ENCODE measurements around the gene MEN1.

MEN1 gene

GRCh38 chr11:64853709-64854108 lies 43.4 kb upstream of the MEN1 start:
- H3K9me3 ChIP-seq (ENCODE audit: control insufficient read depth in 5 of 5, low read length in 5 of 5) = no peaks in the 10 kb centered on the region
- H3K36me3 ChIP-seq (ENCODE audit: control insufficient read depth in 5 of 5, insufficient read depth in 5 of 5, low read length in 5 of 5) = peaks cover 0 to 61% (median 41%) of the 10 kb centered on the region in 5 donors
- H3K4me3 ChIP-seq (ENCODE audit: low read depth in 1 of 5, low read length in 5 of 5) = no peak overlapping the region
- peaks cover 0 to 2% (median 0%) of the 10 kb centered on the region in 5 donors for H3K27me3 ChIP-seq (ENCODE audit: control insufficient read depth in 5 of 5, insufficient read depth in 4 of 5, low read length in 5 of 5)
- H3K4me1 ChIP-seq (ENCODE audit: control insufficient read depth in 5 of 5, insufficient read depth in 5 of 5, low read length in 5 of 5) = peaks cover 25 to 90% (median 83%) of the 10 kb centered on the region in 5 donors
- H3K27ac ChIP-seq (ENCODE audit: low read depth, low read length) = peak overlapping the region; percentile 83
- H3K9ac ChIP-seq (ENCODE audit: low read length in 5 of 5) = peak overlapping the region in 2 of 5 donors; percentile 35 to 38

- H3K36me3 ChIP-seq (ENCODE audit: control insufficient read depth in 5 of 5, insufficient read depth in 5 of 5, low read length in 5 of 5) = peaks cover 0 to 56% (median 36%) of the 10 kb centered on the region in 5 donors
- peaks cover 25 to 94% (median 85%) of the 10 kb centered on the region in 5 donors for H3K4me1 ChIP-seq (ENCODE audit: control insufficient read depth in 5 of 5, insufficient read depth in 5 of 5, low read length in 5 of 5)
- peak overlapping the region; percentile 83 for H3K27ac ChIP-seq (ENCODE audit: low read depth, low read length)
- no peaks in the 10 kb centered on the region for H3K9me3 ChIP-seq (ENCODE audit: control insufficient read depth in 5 of 5, low read length in 5 of 5)
- no peak overlapping the region for H3K4me3 ChIP-seq (ENCODE audit: low read depth in 1 of 5, low read length in 5 of 5)
- H3K9ac ChIP-seq (ENCODE audit: low read length in 5 of 5) = peak overlapping the region in 2 of 5 donors; percentile 35 to 38
- H3K27me3 ChIP-seq (ENCODE audit: control insufficient read depth in 5 of 5, insufficient read depth in 4 of 5, low read length in 5 of 5) = peaks cover 0 to 2% (median 0%) of the 10 kb centered on the region in 5 donors
Measured at GRCh38 chr11:64852804-64853509, 42.6 kb upstream of the MEN1 start.

- peaks cover 0 to 50% (median 32%) of the 10 kb centered on the region in 5 donors for H3K36me3 ChIP-seq (ENCODE audit: control insufficient read depth in 5 of 5, insufficient read depth in 5 of 5, low read length in 5 of 5)
- H3K9me3 ChIP-seq (ENCODE audit: control insufficient read depth in 5 of 5, low read length in 5 of 5) = no peaks in the 10 kb centered on the region
- no peak overlapping the region for H3K9ac ChIP-seq (ENCODE audit: low read length in 5 of 5)
- H3K27me3 ChIP-seq (ENCODE audit: control insufficient read depth in 5 of 5, insufficient read depth in 4 of 5, low read length in 5 of 5) = peaks cover 0 to 2% (median 0%) of the 10 kb centered on the region in 5 donors
- peak overlapping the region; percentile 83 for H3K27ac ChIP-seq (ENCODE audit: low read depth, low read length)
- H3K4me1 ChIP-seq (ENCODE audit: control insufficient read depth in 5 of 5, insufficient read depth in 5 of 5, low read length in 5 of 5) = peaks cover 27 to 93% (median 84%) of the 10 kb centered on the region in 5 donors
- H3K4me3 ChIP-seq (ENCODE audit: low read depth in 1 of 5, low read length in 5 of 5) = no peak overlapping the region
Measured at GRCh38 chr11:64851831-64852351, 41.5 kb upstream of the MEN1 start.

GRCh38 chr11:64850979-64851567 lies 40.7 kb upstream of the MEN1 start:
- H3K9ac ChIP-seq (ENCODE audit: low read length in 5 of 5) = peak overlapping the region in 2 of 5 donors; percentile 24 to 25
- H3K27ac ChIP-seq (ENCODE audit: low read depth, low read length) = peak overlapping the region; percentile 83
- H3K4me3 ChIP-seq (ENCODE audit: low read depth in 1 of 5, low read length in 5 of 5) = no peak overlapping the region
- peaks cover 0 to 42% (median 28%) of the 10 kb centered on the region in 5 donors for H3K36me3 ChIP-seq (ENCODE audit: control insufficient read depth in 5 of 5, insufficient read depth in 5 of 5, low read length in 5 of 5)
- H3K4me1 ChIP-seq (ENCODE audit: control insufficient read depth in 5 of 5, insufficient read depth in 5 of 5, low read length in 5 of 5) = peaks cover 22 to 85% (median 76%) of the 10 kb centered on the region in 5 donors
- no peaks in the 10 kb centered on the region for H3K27me3 ChIP-seq (ENCODE audit: control insufficient read depth in 5 of 5, insufficient read depth in 4 of 5, low read length in 5 of 5)
- no peaks in the 10 kb centered on the region for H3K9me3 ChIP-seq (ENCODE audit: control insufficient read depth in 5 of 5, low read length in 5 of 5)

- Histone ChIP-seq H3K4me3 (ENCODE audit: low read depth in 1 of 5, low read length in 5 of 5) (no peak overlapping the region), H3K27ac (ENCODE audit: low read depth, low read length) (peak overlapping the region; percentile 62), H3K27me3 (ENCODE audit: control insufficient read depth in 5 of 5, insufficient read depth in 4 of 5, low read length in 5 of 5) (no peaks in the 10 kb centered on the region), H3K9me3 (ENCODE audit: control insufficient read depth in 5 of 5, low read length in 5 of 5) (no peaks in the 10 kb centered on the region), H3K36me3 (ENCODE audit: control insufficient read depth in 5 of 5, insufficient read depth in 5 of 5, low read length in 5 of 5) (peaks cover 0 to 33% (median 25%) of the 10 kb centered on the region in 5 donors), H3K4me1 (ENCODE audit: control insufficient read depth in 5 of 5, insufficient read depth in 5 of 5, low read length in 5 of 5) (peaks cover 16 to 77% (median 67%) of the 10 kb centered on the region in 5 donors), H3K9ac (ENCODE audit: low read length in 5 of 5) (peak overlapping the region in 1 of 5 donors; percentile 47)
Measured at GRCh38 chr11:64849598-64850356, 39.4 kb upstream of the MEN1 start.

- Histone ChIP-seq H3K9ac (ENCODE audit: low read length in 5 of 5) (peak overlapping the region in 1 of 5 donors; percentile 25), H3K4me3 (ENCODE audit: low read depth in 1 of 5, low read length in 5 of 5) (no peak overlapping the region), H3K36me3 (ENCODE audit: control insufficient read depth in 5 of 5, insufficient read depth in 5 of 5, low read length in 5 of 5) (peaks cover 0 to 25% (median 18%) of the 10 kb centered on the region in 5 donors), H3K9me3 (ENCODE audit: control insufficient read depth in 5 of 5, low read length in 5 of 5) (no peaks in the 10 kb centered on the region), H3K27me3 (ENCODE audit: control insufficient read depth in 5 of 5, insufficient read depth in 4 of 5, low read length in 5 of 5) (no peaks in the 10 kb centered on the region), H3K4me1 (ENCODE audit: control insufficient read depth in 5 of 5, insufficient read depth in 5 of 5, low read length in 5 of 5) (peaks cover 11 to 75% (median 63%) of the 10 kb centered on the region in 5 donors), H3K27ac (ENCODE audit: low read depth, low read length) (peak overlapping the region; percentile 62)
Measured at GRCh38 chr11:64848826-64849597, 38.7 kb upstream of the MEN1 start.

GRCh38 chr11:64848214-64848825 lies 38.0 kb upstream of the MEN1 start:
- Histone ChIP-seq H3K9ac (ENCODE audit: low read length in 5 of 5) (peak overlapping the region in 1 of 5 donors; percentile 51), H3K4me1 (ENCODE audit: control insufficient read depth in 5 of 5, insufficient read depth in 5 of 5, low read length in 5 of 5) (peaks cover 11 to 70% (median 57%) of the 10 kb centered on the region in 5 donors), H3K27me3 (ENCODE audit: control insufficient read depth in 5 of 5, insufficient read depth in 4 of 5, low read length in 5 of 5) (no peaks in the 10 kb centered on the region), H3K27ac (ENCODE audit: low read depth, low read length) (peak overlapping the region; percentile 62), H3K9me3 (ENCODE audit: control insufficient read depth in 5 of 5, low read length in 5 of 5) (no peaks in the 10 kb centered on the region), H3K4me3 (ENCODE audit: low read depth in 1 of 5, low read length in 5 of 5) (no peak overlapping the region), H3K36me3 (ENCODE audit: control insufficient read depth in 5 of 5, insufficient read depth in 5 of 5, low read length in 5 of 5) (peaks cover 0 to 19% (median 11%) of the 10 kb centered on the region in 5 donors)

GRCh38 chr11:64846998-64847666 lies 36.8 kb upstream of the MEN1 start:
- Histone ChIP-seq H3K4me3 (ENCODE audit: low read depth in 1 of 5, low read length in 5 of 5) (no peak overlapping the region), H3K9ac (ENCODE audit: low read length in 5 of 5) (no peak overlapping the region), H3K36me3 (ENCODE audit: control insufficient read depth in 5 of 5, insufficient read depth in 5 of 5, low read length in 5 of 5) (peaks cover 0 to 8% (median 4%) of the 10 kb centered on the region in 5 donors), H3K9me3 (ENCODE audit: control insufficient read depth in 5 of 5, low read length in 5 of 5) (no peaks in the 10 kb centered on the region), H3K4me1 (ENCODE audit: control insufficient read depth in 5 of 5, insufficient read depth in 5 of 5, low read length in 5 of 5) (peaks cover 11 to 58% (median 45%) of the 10 kb centered on the region in 5 donors), H3K27me3 (ENCODE audit: control insufficient read depth in 5 of 5, insufficient read depth in 4 of 5, low read length in 5 of 5) (no peaks in the 10 kb centered on the region), H3K27ac (ENCODE audit: low read depth, low read length) (no peak overlapping the region)

All from subcutaneous abdominal adipose tissue (tissue), 5 donors.